GM18861 (cell line): Measurements from ENCODE around the gene SLC24A3.
"Not testable (repeated sequence)": the region's sequence is repeated elsewhere in the genome, so short reads cannot be mapped to it uniquely, and the experiment has no call there.

Experiments used
- ATAC-seq: cut with Tn5 transposase; IDR thresholded peaks from one replicate; pipeline ENCODE4 v1.9.1; 2021; ENCODE audit not compliant: unreplicated experiment

Gene SLC24A3

GRCh38 chr20:19616620-19617019 lies 404.2 kb downstream of the SLC24A3 start:
- ATAC-seq: no peak

GRCh38 chr20:19617256-19617655 lies 404.8 kb downstream of the SLC24A3 start:
- no peak for ATAC-seq

- ATAC-seq: no peak
These were observed 406.3 kb downstream of the SLC24A3 start for GRCh38 chr20:19618711-19619110.

GRCh38 chr20:19619904-19620430 lies 407.5 kb downstream of the SLC24A3 start:
- no peak for ATAC-seq

- ATAC-seq: no peak
These were observed 408.0 kb downstream of the SLC24A3 start for GRCh38 chr20:19620446-19620845.

- ATAC-seq: no peak
These were observed 408.6 kb downstream of the SLC24A3 start for GRCh38 chr20:19621072-19621471.

GRCh38 chr20:19624221-19624965 lies 412.0 kb downstream of the SLC24A3 start:
- no peak for ATAC-seq

- ATAC-seq: no peak
These were observed 413.0 kb downstream of the SLC24A3 start for GRCh38 chr20:19625426-19625825.

GRCh38 chr20:19626896-19627295 lies 414.5 kb downstream of the SLC24A3 start:
- no peak for ATAC-seq

GRCh38 chr20:19628570-19629134 lies 416.2 kb downstream of the SLC24A3 start:
- ATAC-seq: no peak

GRCh38 chr20:19631410-19631809 lies 419.0 kb downstream of the SLC24A3 start:
- ATAC-seq: no peak

- ATAC-seq: no peak
These were observed 421.5 kb downstream of the SLC24A3 start for GRCh38 chr20:19633985-19634384.

GRCh38 chr20:19639471-19640045 lies 427.1 kb downstream of the SLC24A3 start:
- not testable (repeated sequence) for ATAC-seq

- no peak for ATAC-seq
These were observed 430.4 kb downstream of the SLC24A3 start for GRCh38 chr20:19642860-19643259.

GRCh38 chr20:19644085-19644484 lies 431.6 kb downstream of the SLC24A3 start:
- ATAC-seq: no peak

GRCh38 chr20:19646963-19647362 lies 434.5 kb downstream of the SLC24A3 start:
- no peak for ATAC-seq

GRCh38 chr20:19648024-19648423 lies 435.6 kb downstream of the SLC24A3 start:
- ATAC-seq: no peak

- no peak for ATAC-seq
These were observed 436.6 kb downstream of the SLC24A3 start for GRCh38 chr20:19649041-19649440.

- ATAC-seq: peak; percentile 73
These were observed 440.2 kb downstream of the SLC24A3 start for GRCh38 chr20:19652591-19653026.

GRCh38 chr20:19653327-19653726 lies 440.9 kb downstream of the SLC24A3 start:
- no peak for ATAC-seq

GRCh38 chr20:19654921-19655320 lies 442.5 kb downstream of the SLC24A3 start:
- ATAC-seq: no peak

GRCh38 chr20:19658137-19658536 lies 445.7 kb downstream of the SLC24A3 start:
- peak; percentile 50 for ATAC-seq
